ENCODE measurements around the gene ZEB2.

DNA sequence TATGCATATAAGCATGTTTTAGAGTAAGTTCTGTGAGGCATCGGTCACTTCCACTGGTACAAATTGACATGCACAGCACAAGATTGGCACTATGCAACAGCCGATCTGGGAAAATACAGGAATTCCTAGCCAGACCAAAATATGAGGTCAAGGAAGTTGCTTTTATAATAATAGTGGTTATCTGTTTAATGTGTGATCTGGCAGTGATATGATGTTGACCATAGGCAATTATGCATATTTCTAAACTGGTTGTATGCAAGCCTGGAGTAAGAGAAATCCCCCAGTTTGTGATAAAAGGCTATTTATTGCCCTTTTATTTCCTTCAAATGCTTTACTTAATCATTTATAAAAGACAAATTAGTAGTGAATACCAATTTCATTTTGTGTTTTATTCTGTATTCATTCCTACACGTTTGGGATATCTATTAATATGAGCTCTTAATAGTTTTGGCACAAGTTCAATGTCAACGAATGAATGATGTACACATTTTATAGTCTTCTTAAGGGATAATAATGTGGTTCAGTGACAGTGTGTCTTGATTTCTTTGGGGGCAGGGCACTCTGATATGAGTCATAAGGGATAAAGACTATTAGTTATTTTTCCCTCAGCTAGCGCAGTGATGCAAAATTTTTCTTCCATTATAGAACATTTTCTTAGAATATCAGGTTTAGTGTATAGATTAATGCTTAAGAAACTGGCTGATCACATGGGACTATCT, 34.7 kb upstream of the ZEB2 start:
- TF ChIP-seq, protein P1, sequence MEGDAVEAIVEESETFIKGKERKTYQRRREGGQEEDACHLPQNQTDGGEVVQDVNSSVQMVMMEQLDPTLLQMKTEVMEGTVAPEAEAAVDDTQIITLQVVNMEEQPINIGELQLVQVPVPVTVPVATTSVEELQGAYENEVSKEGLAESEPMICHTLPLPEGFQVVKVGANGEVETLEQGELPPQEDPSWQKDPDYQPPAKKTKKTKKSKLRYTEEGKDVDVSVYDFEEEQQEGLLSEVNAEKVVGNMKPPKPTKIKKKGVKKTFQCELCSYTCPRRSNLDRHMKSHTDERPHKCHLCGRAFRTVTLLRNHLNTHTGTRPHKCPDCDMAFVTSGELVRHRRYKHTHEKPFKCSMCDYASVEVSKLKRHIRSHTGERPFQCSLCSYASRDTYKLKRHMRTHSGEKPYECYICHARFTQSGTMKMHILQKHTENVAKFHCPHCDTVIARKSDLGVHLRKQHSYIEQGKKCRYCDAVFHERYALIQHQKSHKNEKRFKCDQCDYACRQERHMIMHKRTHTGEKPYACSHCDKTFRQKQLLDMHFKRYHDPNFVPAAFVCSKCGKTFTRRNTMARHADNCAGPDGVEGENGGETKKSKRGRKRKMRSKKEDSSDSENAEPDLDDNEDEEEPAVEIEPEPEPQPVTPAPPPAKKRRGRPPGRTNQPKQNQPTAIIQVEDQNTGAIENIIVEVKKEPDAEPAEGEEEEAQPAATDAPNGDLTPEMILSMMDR (IDR thresholded peaks at IDR 0.05): no peak
- no peak for TF ChIP-seq POLR2AphosphoS5 (IDR thresholded peaks at IDR 0.05)
- no peak for TF ChIP-seq POLR2A (IDR thresholded peaks at IDR 0.05)

All from breast epithelium (tissue), 3 donors.